ENCODE results near the gene S100A7A. TPM values are rescaled to one million over a fixed set of nuclear protein-coding genes. Genes with fewer than 3 reads are reported as not detected.
A peak's percentile ranks its signal among the peaks of the same experiment; 100 is the strongest.
"Not testable (repeated sequence)": the region's sequence is repeated elsewhere in the genome, so short reads cannot be mapped to it uniquely, and the experiment has no call there.

The S100A7A gene
- total RNA-seq, 4 donors from 2014 or later = 0.16 to 0.79 TPM; not detected in 2

DNA sequence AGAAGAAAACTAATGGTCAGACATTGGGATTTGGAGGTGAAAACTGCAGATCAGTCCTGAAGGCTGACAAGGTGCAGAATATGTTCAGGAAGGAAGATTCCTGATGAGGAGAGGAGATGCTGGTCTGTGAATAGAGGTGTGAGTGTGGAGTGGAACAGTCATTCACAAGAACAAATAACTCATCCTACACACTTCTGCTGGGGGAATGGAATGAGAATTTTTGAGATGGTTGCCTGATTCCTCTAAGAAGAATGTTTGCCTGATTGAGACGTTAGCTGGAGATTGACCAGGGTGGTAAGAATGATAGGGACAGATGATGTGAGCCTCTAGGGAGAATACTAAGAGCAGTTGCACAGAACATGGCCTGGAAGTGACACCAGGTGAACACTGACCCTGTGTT is 40.1 kb downstream of the S100A7A start:
- ATAC-seq = no peak
- Histone ChIP-seq H3K27ac (no peak overlapping the region), H3K36me3 (no peaks in the 10 kb centered on the region), H3K27me3 (peaks cover 9% of the 10 kb centered on the region), H3K4me3 (no peak overlapping the region), H3K9me3 (no peaks in the 10 kb centered on the region), H3K4me1 (no peaks in the 10 kb centered on the region)
- no peak for TF ChIP-seq POLR2AphosphoS5 (IDR thresholded peaks at IDR 0.05)
- no peak for TF ChIP-seq EP300 (IDR thresholded peaks at IDR 0.05)
- TF ChIP-seq POLR2A (IDR thresholded peaks at IDR 0.05) = no peak
- TF ChIP-seq, protein P1, sequence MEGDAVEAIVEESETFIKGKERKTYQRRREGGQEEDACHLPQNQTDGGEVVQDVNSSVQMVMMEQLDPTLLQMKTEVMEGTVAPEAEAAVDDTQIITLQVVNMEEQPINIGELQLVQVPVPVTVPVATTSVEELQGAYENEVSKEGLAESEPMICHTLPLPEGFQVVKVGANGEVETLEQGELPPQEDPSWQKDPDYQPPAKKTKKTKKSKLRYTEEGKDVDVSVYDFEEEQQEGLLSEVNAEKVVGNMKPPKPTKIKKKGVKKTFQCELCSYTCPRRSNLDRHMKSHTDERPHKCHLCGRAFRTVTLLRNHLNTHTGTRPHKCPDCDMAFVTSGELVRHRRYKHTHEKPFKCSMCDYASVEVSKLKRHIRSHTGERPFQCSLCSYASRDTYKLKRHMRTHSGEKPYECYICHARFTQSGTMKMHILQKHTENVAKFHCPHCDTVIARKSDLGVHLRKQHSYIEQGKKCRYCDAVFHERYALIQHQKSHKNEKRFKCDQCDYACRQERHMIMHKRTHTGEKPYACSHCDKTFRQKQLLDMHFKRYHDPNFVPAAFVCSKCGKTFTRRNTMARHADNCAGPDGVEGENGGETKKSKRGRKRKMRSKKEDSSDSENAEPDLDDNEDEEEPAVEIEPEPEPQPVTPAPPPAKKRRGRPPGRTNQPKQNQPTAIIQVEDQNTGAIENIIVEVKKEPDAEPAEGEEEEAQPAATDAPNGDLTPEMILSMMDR (IDR thresholded peaks at IDR 0.05) = no peak
- 44% methylated on average over 1 of the region's 1 CpG; no CpG with 5 or more reads in 1 of the 2 donors for WGBS, 2 donors (ENCODE audit: low coverage in 1 of 2)

DNA sequence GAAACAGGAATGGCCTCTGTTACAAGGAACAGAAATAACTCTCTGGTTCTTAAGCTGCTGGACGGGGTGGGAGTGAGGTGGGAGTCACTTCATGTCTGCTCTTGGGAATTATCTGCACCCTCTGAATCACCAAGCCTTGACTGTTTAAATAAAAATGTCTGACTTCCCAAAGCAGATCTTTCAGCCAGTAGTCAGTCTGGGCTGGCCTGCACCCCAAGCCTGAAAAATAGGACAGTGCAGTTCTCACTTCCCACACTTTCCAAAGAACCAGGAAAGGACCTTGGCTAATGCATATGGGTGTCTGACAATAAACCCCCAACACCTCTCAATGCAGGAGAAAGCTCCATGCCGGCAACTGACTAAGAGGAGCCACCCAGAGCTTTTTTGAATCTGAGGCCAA is 43.3 kb downstream of the S100A7A start:
- Histone ChIP-seq H3K4me3 (no peak overlapping the region), H3K36me3 (no peaks in the 10 kb centered on the region), H3K27me3 (peaks cover 18% of the 10 kb centered on the region), H3K9me3 (no peaks in the 10 kb centered on the region), H3K4me1 (no peaks in the 10 kb centered on the region), H3K27ac (no peak overlapping the region)
- no CpG with 5 or more reads among the region's 2 CpGs for WGBS, 2 donors (ENCODE audit: low coverage in 1 of 2)
- no peak for ATAC-seq
- TF ChIP-seq, protein P1 (IDR thresholded peaks at IDR 0.05) = no peak
- no peak for TF ChIP-seq POLR2AphosphoS5 (IDR thresholded peaks at IDR 0.05)
- TF ChIP-seq EP300 (IDR thresholded peaks at IDR 0.05) = no peak
- no peak for TF ChIP-seq POLR2A (IDR thresholded peaks at IDR 0.05)

DNA sequence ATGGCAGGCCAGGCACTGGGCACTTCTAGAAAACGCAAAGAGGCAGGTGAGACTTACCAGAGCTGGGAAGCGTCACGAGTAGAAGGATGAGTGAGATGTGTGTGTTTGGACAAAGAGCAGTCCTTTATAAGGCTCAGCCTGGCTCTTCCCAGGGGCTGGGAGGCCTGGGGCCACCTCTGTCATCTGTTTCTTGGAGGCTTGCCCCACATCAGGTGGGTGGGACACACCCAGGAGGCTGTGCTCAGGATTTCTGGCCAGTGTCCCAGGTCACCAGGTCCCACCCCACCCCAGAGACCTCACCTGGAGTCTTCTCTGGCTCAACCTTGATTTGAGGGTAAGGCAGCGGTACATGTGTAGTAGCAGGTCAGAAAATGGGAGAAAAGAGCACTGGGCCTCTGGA is 44.2 kb downstream of the S100A7A start, which contains the start of gene S100A7:
Gene S100A7, minus strand, starts transcription at position 101 of the 400 bp plus-strand sequence. CDS start 1,638 bp downstream, outside the sequence.
- Histone ChIP-seq H3K4me3 (no peak within 1 kb of the TSS), H3K27ac (no peak within 1 kb of the TSS), H3K9me3 (no peaks in the 10 kb centered on the region), H3K36me3 (no peaks in the 10 kb centered on the region), H3K27me3 (peaks cover 19% of the 10 kb centered on the region), H3K4me1 (peaks cover 0 to 1% (median 0%) of the 10 kb centered on the region in 3 donors)
- WGBS, 2 donors (ENCODE audit: low coverage in 1 of 2) = no CpG with 5 or more reads among the region's 4 CpGs
- no peak for ATAC-seq
- TF ChIP-seq POLR2AphosphoS5 (IDR thresholded peaks at IDR 0.05) = no peak
- TF ChIP-seq POLR2A (IDR thresholded peaks at IDR 0.05) = no peak
- TF ChIP-seq, protein P1 (IDR thresholded peaks at IDR 0.05) = no peak
- TF ChIP-seq EP300 (IDR thresholded peaks at IDR 0.05) = no peak

DNA sequence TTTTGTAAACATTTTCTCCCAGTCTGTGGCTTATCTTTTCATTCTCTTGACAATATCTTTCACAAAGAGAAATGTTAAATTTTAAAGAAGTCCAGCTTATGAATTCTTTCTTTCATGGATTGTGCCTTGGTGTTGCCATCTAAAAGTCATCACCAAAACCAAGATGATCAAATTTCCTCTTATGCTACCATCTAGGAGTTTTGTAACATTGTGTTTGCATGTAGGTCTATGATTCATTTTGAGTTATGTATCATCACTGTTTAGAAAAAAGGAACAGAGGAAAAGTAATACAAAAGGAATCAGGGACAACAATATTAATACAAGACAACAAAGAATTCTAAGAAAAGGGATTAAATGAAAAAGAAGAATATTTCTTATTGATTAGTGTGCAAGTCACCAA is 46.4 kb downstream of the S100A7A start:
- ATAC-seq, H3K27ac ChIP-seq, H3K4me3 ChIP-seq, H3K9me3 ChIP-seq, H3K36me3 ChIP-seq: not testable (repeated sequence)
- Histone ChIP-seq H3K27me3 (peaks cover 21% of the 10 kb centered on the region), H3K4me1 (peaks cover 0 to 11% (median 3%) of the 10 kb centered on the region in 3 donors)

DNA sequence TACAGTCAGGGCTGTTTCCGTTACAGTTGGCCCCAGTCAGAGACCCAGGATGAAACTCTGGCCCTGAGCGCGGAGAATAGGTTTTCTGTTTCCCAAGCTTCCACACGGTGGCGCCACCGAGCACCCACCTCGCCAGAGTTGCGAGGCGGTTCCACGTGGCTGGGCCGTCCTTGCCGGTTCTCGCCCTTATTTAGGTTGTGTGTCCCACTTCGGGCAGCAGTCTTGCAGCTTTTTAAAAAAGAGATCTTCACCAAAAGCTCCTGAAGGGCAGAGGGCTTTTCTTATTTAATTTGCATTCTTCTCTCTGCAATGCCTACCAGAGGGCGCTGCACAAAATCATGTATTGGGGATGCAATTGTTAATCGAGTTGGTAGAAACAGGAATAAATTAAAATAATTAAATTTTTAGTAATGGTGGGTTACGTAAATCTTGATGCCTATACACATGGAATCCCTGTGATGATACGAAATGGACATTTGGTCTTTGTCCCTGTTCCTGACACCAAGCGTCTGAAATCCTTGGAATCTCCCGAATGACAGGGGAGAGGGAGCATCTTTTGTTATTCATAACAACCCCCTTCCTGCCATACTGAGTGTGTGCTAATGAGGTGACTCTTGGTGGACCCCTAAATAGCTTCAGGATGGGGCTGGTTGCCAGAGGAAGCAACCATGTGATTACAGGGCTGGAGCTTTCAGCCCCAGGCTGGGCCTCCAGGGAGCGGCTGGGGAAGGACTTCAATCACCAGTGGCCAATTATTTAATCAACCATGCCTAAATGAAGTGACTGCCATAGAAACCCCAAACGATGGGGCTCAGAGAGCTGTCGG is 49.7 kb downstream of the S100A7A start:
- Histone ChIP-seq H3K36me3 (no peaks in the 10 kb centered on the region), H3K27me3 (peaks cover 21% of the 10 kb centered on the region), H3K27ac (no peak overlapping the region), H3K9me3 (peaks cover 0 to 8% (median 0%) of the 10 kb centered on the region in 3 donors), H3K4me1 (peaks cover 0 to 11% (median 3%) of the 10 kb centered on the region in 3 donors), H3K4me3 (no peak overlapping the region)
- TF ChIP-seq POLR2A (IDR thresholded peaks at IDR 0.05) (no peak), EP300 (IDR thresholded peaks at IDR 0.05) (no peak), POLR2AphosphoS5 (IDR thresholded peaks at IDR 0.05) (no peak)
- TF ChIP-seq, protein P1 (IDR thresholded peaks at IDR 0.05) = peak; percentile 54 to 85 (median 68)
- ATAC-seq = peak; percentile 61
- 23 to 33% methylated on average over 9 to 16 of the region's 23 CpGs for WGBS, 2 donors (ENCODE audit: low coverage in 1 of 2)
